ENCODE results near the gene DNTTIP2.

Gene DNTTIP2

DNA sequence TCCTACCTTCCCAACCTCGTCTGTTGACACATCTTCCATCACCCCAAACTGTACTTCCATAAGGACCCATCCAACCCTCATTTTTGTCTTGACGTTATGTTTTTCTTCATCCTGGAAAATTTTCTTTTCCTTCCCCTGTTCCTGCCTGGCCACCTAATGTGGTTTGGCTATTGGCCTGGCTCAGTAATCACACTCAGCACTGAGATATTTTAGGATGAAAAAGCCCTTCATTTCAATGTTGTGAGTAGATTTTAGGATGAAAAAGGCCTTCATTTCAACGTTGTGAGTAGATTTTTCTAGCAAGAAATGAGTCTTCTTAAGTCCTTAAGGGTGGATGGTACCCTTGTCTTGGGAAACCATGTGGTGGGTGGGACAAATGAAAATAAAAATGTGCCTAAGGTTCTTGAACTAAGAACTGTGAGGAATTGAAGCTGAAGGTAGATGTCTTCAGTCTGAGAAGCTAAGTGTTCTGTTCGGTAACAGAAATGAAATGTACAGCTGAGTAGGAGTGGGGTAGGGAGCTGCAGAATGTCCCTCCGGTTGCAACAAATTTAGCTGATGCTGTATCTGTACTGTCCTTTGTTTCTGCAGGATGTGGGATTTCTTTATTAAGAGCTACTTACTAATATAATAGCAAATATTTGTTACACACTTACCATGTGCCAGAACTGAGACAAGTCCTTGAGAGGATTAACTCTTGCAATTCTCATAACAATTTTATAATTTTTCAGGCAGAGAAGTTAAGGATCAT, 36.1 kb downstream of the DNTTIP2 start:
- H3K36me3 ChIP-seq (ENCODE audit: control insufficient read depth, insufficient read depth, low read length), result no peaks in the 10 kb centered on the region
- H3K27me3 ChIP-seq (replicated peaks; ENCODE audit: control insufficient read depth, insufficient read depth, low read length), result no peaks in the 10 kb centered on the region
- H3K4me3 ChIP-seq (replicated peaks; ENCODE audit: low read depth, low read length), result no peak overlapping the region
- no peak for DNase-seq (ENCODE audit: extremely low read depth, insufficient read length)
- TF ChIP-seq, protein P1, sequence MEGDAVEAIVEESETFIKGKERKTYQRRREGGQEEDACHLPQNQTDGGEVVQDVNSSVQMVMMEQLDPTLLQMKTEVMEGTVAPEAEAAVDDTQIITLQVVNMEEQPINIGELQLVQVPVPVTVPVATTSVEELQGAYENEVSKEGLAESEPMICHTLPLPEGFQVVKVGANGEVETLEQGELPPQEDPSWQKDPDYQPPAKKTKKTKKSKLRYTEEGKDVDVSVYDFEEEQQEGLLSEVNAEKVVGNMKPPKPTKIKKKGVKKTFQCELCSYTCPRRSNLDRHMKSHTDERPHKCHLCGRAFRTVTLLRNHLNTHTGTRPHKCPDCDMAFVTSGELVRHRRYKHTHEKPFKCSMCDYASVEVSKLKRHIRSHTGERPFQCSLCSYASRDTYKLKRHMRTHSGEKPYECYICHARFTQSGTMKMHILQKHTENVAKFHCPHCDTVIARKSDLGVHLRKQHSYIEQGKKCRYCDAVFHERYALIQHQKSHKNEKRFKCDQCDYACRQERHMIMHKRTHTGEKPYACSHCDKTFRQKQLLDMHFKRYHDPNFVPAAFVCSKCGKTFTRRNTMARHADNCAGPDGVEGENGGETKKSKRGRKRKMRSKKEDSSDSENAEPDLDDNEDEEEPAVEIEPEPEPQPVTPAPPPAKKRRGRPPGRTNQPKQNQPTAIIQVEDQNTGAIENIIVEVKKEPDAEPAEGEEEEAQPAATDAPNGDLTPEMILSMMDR (IDR thresholded peaks at IDR 0.05; ENCODE audit: insufficient read depth, low read length, poor library complexity, severe bottlenecking), result no peak

DNA sequence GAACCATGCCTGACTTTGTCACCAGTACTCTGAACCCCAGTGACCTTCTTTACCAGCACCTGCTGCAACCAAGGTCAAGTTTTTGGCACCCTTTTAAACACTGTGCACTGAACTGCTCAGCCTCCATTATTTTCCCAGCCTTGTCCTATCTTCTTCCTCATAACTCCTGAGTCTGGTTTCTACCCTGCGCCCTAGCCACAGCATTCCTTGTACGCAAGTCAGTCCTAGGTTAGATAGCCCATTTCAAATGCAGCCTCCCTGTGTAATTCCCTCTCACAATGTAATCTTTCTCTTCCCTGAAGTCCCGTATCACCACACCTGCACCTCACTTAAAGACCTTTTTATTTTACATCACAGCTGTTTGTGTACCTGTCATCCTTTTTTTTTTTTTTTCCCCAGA, 37.2 kb downstream of the DNTTIP2 start:
- Histone ChIP-seq H3K27me3 (replicated peaks; ENCODE audit: control insufficient read depth, insufficient read depth, low read length) (no peaks in the 10 kb centered on the region), H3K4me3 (replicated peaks; ENCODE audit: low read depth, low read length) (no peak overlapping the region), H3K36me3 (ENCODE audit: control insufficient read depth, insufficient read depth, low read length) (no peaks in the 10 kb centered on the region)
- TF ChIP-seq, protein P1 (IDR thresholded peaks at IDR 0.05; ENCODE audit: insufficient read depth, low read length, poor library complexity, severe bottlenecking), result no peak
- DNase-seq (ENCODE audit: extremely low read depth, insufficient read length), result no peak

DNA sequence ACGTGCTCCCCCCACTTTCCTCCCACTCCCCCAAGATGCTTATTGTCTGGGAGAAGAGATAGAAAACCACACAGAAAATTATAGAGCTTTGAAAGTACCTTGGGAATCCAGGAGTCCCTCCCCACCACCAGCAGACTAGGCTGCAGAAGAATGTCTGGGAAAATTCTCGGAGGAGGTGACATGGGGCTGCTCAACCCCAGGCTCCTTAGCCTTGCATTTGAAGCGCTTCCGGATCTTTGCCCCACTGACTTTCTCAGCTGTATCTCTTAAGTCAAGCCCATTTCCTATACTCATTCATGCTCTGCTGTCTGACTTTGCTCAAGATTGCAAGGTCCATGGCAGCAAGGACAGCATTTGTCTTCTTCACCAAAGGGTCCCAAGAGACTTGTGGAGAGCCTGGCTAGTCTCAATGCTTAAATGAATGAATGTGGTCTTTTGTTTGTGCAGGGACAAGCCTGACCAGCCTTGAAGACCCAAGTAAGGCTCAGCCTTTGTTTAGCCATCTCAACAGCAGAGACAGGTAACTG, 38.0 kb downstream of the DNTTIP2 start:
- DNase-seq (ENCODE audit: extremely low read depth, insufficient read length), result no peak
- TF ChIP-seq, protein P1 (IDR thresholded peaks at IDR 0.05; ENCODE audit: insufficient read depth, low read length, poor library complexity, severe bottlenecking), result no peak
- no peak overlapping the region for H3K4me3 ChIP-seq (replicated peaks; ENCODE audit: low read depth, low read length)
- no peaks in the 10 kb centered on the region for H3K36me3 ChIP-seq (ENCODE audit: control insufficient read depth, insufficient read depth, low read length)
- H3K27me3 ChIP-seq (replicated peaks; ENCODE audit: control insufficient read depth, insufficient read depth, low read length), result no peaks in the 10 kb centered on the region

DNA sequence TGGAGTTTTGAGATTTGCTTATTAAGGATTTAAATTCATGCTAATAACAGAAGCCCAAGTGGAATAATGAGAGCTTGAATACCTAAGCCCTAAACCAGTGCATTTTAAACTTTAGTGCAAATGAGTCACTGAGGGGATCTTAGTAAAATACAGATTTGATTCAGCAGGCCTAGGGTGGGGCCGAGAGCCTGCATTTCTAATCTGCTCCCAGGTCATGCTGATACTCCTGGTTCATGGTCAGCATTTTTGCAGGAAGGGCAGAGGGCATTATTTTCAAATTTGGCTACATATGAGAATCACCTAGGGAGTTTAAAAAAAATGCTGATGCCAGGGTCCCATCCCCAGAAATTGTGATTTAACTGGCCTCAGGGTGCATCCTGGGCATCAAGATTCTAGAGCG, 39.3 kb downstream of the DNTTIP2 start:
- no peaks in the 10 kb centered on the region for H3K36me3 ChIP-seq (ENCODE audit: control insufficient read depth, insufficient read depth, low read length)
- DNase-seq (ENCODE audit: extremely low read depth, insufficient read length), result no peak

DNA sequence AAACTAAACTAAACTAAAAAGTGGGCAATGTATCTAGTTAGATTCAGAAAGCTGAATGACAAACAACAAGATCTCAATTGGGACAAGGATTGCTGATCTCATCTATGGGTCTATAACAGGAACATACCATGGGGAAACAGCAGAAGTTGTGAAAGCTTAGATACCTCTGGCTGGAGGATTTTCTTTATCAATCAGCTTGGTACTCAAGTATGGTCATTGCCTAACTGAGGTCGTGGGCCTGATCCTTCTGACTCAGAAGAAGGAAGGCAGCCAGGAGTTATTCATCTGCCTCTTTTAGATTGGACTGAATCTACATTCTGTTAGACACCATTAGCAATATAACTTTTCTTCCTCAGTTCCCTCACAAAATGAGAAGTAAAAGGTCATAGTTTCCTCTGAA, 39.7 kb downstream of the DNTTIP2 start:
- no peaks in the 10 kb centered on the region for H3K36me3 ChIP-seq (ENCODE audit: control insufficient read depth, insufficient read depth, low read length)
- DNase-seq (ENCODE audit: extremely low read depth, insufficient read length), result no peak
- TF ChIP-seq, protein P1 (IDR thresholded peaks at IDR 0.05; ENCODE audit: insufficient read depth, low read length, poor library complexity, severe bottlenecking), result no peak
- H3K4me3 ChIP-seq (replicated peaks; ENCODE audit: low read depth, low read length), result no peak overlapping the region
- H3K27me3 ChIP-seq (replicated peaks; ENCODE audit: control insufficient read depth, insufficient read depth, low read length), result no peaks in the 10 kb centered on the region

More for the DNA sequence above, 39.3 kb downstream of the DNTTIP2 start:
- H3K4me3 ChIP-seq (replicated peaks; ENCODE audit: low read depth, low read length), result no peak overlapping the region
- TF ChIP-seq, protein P1 (IDR thresholded peaks at IDR 0.05; ENCODE audit: insufficient read depth, low read length, poor library complexity, severe bottlenecking), result no peak
- no peaks in the 10 kb centered on the region for H3K27me3 ChIP-seq (replicated peaks; ENCODE audit: control insufficient read depth, insufficient read depth, low read length)
